Lung microvascular endothelial cell (primary cell): ENCODE results near the gene COMT. TPM values are rescaled to one million over a fixed set of nuclear protein-coding genes. Genes with fewer than 3 reads are reported as not detected.

ENCODE experiments used
- DNase-seq, 2 donors: peaks; one replicate each; pipeline versions ENCODE4 v3.0.0 to v3.0.0-alpha.2; 2010; ENCODE audit warnings: low read depth in 2 of 2
- total RNA-seq: library from RNA; depleted of rRNA; stranded (reverse); fragments of >200 nt; gene quantifications from 2 replicates; pipeline ENCODE4 v1.2.1, GENCODE V29; 2014

COMT gene
- total RNA-seq, 1 donor from 2014 or later: 628 TPM

DNA sequence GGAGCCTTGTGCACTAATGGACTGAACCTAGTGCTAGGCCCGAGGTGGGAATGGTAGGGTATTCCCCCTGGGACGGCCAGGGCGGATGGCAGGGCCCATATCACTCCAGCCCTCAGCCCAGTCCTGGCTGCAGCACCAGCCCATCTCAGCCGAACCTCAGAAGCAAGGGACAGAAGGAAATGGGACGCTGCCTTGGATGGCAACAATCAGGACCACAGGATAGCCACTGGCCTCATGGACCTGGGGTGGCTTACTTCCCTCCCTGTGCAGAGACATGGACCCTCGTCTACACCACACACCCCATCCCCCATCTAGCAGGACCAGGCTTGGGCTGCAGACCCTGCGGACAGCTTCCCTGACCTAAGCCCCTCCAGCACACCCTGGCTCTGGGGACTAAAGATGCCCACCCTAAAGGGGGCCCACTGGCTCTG, 50.9 kb downstream of the COMT start:
- DNase-seq: no peak

GRCh38 chr22:19992921-19993355, 51.4 kb downstream of the COMT start:
- DNase-seq: no peak

DNA sequence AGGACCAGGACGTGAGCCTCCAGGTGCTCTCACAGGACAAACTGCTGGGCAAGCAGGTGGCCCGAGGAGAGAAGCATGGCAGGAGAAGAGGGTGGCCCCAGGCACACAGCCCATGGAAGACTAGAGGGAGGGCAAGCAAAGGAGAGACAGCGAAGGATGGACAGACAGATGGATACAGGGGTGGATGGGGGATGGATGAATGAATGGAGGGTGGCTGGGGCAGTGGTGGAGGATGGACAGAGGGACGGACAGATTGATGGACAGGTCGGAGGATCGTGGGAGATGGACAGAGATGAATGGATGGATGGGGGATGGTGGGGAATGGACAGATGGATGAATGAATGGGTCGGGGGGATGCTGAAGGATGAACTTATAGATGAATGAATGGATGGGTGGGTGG, 52.4 kb downstream of the COMT start:
- no peak for DNase-seq

GRCh38 chr22:19994851-19995610, 53.5 kb downstream of the COMT start:
- no peak for DNase-seq

DNA sequence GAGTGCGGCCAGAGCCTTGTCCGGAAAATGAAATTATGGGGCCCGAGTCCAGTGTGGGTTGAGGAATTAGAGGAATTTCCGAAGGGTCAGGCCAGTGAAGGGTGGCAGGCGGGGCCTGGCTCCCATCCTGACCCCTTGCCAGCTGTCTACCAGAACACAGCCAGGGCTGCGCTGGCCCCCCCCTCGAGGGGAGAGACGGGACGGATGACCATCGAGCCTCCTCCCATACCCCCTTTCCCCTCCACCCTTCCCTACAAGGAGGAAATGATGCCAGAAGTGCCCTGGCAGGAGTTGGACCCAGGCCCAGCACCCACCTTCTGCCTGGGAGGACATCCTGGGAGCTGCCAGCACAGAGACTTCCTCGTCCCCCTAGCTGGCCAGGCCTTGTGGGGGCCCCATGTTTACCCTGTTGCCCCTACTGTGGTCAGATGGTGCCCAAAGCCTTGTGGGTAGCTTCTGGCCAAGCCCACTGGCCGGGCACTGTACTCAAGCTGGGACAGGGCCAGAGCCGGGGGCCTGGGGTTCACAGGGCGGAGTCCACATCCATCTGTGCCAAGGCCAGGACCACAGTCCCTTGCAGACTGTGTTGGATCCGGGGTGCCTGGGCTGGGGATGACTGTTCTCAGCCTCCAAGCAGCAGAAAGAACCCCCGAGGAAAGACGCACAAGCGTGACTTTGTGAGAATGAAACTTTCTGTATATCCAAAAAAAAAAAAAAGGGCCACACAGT, 54.2 kb downstream of the COMT start:
- peak in 1 of 2 donors; percentile 59 for DNase-seq

DNA sequence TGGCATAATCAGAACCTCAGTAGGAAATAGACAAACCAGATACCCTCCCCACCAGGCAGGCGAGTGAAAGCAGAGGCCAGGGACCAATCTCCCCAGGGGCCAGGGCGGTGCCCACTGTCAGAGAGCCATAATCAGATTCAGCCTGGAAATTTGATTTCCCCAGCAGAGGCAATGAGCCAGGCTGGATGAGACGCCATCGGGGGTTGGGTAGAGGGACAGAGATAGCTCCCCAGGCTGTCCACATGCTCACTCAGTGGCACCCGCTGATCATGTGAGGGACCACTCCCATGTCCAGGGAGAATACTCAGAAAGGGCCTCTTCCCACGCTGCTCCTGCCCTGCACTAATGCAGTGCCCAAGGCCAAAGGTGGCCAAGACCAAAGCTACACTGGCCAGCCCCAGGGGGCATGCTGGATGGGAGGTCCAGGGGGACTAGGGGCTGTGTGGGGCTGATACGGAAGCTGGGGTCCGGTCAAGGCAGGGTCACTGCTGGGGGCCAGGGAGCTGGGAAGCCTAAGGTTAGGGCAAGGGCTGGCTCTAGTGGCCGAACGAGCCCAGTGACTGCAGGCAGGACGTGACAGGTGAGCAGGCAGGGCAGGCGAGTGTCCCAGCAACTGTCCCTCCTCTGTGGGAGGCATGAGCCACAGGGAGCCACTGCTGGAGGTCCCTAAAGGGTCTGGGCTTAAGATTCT, 55.3 kb downstream of the COMT start:
- no peak for DNase-seq

DNA sequence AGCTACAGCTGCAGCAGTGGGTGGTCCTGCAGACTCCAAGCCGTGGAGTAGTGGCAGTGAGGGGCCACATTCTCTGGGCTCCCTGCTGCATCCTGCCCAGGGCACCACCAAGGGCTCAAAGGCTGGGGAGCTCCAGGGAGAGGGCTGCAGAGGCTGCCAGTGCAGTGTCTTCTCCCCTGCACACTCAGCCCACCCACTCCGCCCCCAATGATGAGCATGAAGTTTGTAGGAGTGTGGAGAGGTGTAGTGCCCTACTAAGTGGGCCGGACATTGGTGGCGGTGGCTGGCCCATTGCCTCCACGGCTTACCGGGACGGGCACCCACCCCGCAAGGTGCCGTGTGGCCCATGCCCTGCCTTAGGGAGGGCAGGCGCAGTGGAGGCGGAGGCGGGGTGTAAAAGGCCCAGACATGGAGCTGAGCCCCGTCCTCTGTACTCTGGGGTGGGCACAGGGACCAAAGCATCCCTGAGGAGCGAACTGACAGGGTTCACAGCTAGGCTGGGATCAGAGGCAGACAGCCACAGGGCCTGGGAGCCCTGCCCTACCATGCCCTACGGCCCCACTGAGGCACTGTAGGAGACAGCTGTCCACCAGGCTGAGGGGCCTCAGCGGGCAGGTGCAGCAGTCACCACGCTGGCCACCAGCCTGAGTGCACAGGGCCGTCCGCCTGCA, 56.1 kb downstream of the COMT start:
- DNase-seq: no peak

- peak in 1 of 2 donors; percentile 72 for DNase-seq
These were observed 56.8 kb downstream of the COMT start for GRCh38 chr22:19998232-19998951.

GRCh38 chr22:19998991-19999820, 57.6 kb downstream of the COMT start:
- DNase-seq: no peak

GRCh38 chr22:20000246-20001081, 58.9 kb downstream of the COMT start:
- DNase-seq: peak in 1 of 2 donors; percentile 30

- peak; percentile 48 to 95 for DNase-seq
These were observed 59.6 kb downstream of the COMT start for GRCh38 chr22:20001082-20001638.

DNA sequence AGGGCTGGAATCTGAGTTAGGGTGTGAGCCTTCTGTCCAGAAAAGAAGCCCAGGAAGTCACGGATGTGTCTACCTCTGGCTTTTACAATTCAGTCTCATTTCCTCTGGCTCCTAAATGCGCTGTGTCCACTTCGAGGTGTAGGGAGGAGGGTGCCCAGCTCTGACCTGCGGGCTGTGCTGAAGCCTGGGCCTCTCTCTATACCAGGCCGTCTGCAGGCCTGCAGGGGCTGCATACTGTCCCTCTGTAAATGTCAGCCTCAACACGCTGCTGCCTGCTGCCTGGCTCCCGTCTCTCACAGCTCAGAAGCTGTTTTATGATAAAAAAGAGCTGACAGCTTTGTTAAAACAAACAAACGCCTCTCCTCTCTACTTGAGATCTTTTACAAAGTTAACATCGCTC, 60.6 kb downstream of the COMT start:
- DNase-seq: no peak

GRCh38 chr22:20002636-20003035, 61.1 kb downstream of the COMT start:
- no peak for DNase-seq

- no peak for DNase-seq
These were observed 61.7 kb downstream of the COMT start for GRCh38 chr22:20003304-20003703.

GRCh38 chr22:20004464-20004863, 62.9 kb downstream of the COMT start:
- no peak for DNase-seq

DNA sequence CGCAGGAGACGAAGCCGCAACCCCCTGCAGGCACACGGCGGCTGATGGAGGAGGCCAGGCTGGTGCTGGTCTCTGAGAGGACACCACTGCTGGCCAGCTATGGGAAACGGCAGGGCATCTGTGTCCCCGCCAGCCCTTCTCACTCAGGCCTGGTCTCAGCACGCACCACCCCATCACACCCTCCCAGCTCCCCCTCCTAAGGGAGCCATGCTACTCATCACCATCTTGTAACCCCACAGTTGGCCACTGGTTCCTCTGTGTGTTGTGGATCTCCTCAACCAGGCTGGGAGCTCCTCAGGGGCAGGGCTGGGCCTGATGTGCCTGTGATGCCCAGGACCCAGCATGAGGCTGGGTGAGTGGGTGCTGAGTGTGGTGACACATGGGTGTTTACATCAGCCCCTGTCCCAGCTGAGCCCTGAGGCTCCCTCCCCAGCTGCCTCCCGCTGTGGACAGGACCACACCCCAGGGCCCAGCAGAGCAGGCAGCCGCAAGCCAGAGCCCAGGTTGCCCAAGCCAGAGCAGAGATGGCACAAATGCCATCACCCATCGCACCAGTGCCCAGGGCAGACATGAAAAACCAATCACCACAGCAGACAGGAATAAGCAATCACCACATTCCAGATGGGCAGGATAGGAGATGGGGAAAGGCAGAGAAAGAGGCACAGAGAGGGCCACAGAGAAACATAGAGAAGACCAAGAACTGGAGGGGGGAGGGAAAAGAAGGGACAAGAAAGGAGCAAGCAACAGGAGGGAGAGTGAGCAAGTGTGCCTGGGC, 66.8 kb downstream of the COMT start:
- no peak for DNase-seq

- DNase-seq: no peak
These were observed 67.5 kb downstream of the COMT start for GRCh38 chr22:20009018-20009491.
